PFSK-1 (cell line): ENCODE measurements around the gene C22orf39.

Source experiments
- FOXP2 ChIP-seq: optimal IDR thresholded peaks from 2 replicates; pipeline ENCODE3; 2011; ENCODE audit warnings: borderline replicate concordance, control low read depth, inconsistent platforms; ENCODE audit not compliant: insufficient read depth; ENCODE audit errors: extremely low read length, extremely low read depth
- POLR2AphosphoS5 ChIP-seq: IDR thresholded peaks from 2 replicates; pipeline ENCODE4 v1.6.1; 2012; ENCODE audit warnings: low read depth, mild to moderate bottlenecking, control low read depth, low read length, moderate library complexity
- SIN3A ChIP-seq: IDR thresholded peaks from 2 replicates; pipeline ENCODE4 v1.6.1; 2012; ENCODE audit warnings: mild to moderate bottlenecking, low read length, moderate library complexity, borderline replicate concordance; ENCODE audit not compliant: insufficient read depth
- TAF1 ChIP-seq: IDR thresholded peaks from 2 replicates; pipeline ENCODE4 v1.6.1; 2012; ENCODE audit warnings: low read length, control low read depth, borderline replicate concordance; ENCODE audit not compliant: insufficient read depth
- TF ChIP-seq, protein P1 (sequence below), 2 experiments: IDR thresholded peaks; 2 replicates each; pipeline versions ENCODE4 v1.6.1 to v1.8.0; 2011 to 2012; ENCODE audit warnings: low read depth in 2 of 2, low read length in 2 of 2, control low read depth in 1 of 2, inconsistent platforms in 1 of 2, mild to moderate bottlenecking in 1 of 2, moderate library complexity in 1 of 2; ENCODE audit not compliant: insufficient read depth in 1 of 2

Gene C22orf39

DNA sequence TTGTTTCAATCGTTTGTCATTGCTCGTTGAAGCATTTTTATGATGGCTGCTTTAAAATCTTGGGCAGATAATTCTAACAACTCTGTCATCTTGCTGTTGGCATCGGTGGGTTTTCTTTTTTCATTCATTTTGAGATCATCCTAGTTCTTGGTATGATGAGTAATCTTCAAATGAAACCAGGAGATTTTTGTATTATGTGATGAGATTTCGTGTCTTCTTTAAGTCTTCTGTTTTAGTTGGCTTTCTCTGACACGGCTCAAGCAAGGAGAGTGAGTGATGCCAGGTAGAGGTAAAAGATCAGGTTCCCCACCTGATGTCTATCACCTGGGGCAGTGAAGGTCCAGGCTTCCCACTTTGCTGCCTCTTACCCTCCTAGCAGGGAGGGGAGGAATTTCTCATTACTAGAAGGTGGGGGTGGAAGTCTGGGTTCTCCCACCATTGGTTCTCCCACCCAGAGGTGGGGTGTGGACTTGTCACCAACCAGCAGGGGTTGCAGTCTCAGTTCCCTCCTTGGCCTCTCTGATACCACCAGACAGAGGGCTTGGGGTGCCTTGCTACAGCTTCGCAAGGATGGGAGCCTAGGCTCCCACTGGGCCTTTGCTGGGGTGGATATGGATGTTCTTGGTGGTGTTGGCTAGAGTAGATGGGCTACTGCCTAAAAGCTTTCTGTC is 45.1 kb upstream of the C22orf39 start:
- TF ChIP-seq TAF1, result no peak
- TF ChIP-seq POLR2AphosphoS5, result no peak
- TF ChIP-seq, protein P1, sequence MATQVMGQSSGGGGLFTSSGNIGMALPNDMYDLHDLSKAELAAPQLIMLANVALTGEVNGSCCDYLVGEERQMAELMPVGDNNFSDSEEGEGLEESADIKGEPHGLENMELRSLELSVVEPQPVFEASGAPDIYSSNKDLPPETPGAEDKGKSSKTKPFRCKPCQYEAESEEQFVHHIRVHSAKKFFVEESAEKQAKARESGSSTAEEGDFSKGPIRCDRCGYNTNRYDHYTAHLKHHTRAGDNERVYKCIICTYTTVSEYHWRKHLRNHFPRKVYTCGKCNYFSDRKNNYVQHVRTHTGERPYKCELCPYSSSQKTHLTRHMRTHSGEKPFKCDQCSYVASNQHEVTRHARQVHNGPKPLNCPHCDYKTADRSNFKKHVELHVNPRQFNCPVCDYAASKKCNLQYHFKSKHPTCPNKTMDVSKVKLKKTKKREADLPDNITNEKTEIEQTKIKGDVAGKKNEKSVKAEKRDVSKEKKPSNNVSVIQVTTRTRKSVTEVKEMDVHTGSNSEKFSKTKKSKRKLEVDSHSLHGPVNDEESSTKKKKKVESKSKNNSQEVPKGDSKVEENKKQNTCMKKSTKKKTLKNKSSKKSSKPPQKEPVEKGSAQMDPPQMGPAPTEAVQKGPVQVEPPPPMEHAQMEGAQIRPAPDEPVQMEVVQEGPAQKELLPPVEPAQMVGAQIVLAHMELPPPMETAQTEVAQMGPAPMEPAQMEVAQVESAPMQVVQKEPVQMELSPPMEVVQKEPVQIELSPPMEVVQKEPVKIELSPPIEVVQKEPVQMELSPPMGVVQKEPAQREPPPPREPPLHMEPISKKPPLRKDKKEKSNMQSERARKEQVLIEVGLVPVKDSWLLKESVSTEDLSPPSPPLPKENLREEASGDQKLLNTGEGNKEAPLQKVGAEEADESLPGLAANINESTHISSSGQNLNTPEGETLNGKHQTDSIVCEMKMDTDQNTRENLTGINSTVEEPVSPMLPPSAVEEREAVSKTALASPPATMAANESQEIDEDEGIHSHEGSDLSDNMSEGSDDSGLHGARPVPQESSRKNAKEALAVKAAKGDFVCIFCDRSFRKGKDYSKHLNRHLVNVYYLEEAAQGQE (IDR thresholded peaks at IDR 0.05; ENCODE audit: insufficient read depth in 1 of 2, low read depth in 2 of 2, low read length in 2 of 2), result no peak
- no peak for TF ChIP-seq FOXP2
- TF ChIP-seq SIN3A, result no peak

DNA sequence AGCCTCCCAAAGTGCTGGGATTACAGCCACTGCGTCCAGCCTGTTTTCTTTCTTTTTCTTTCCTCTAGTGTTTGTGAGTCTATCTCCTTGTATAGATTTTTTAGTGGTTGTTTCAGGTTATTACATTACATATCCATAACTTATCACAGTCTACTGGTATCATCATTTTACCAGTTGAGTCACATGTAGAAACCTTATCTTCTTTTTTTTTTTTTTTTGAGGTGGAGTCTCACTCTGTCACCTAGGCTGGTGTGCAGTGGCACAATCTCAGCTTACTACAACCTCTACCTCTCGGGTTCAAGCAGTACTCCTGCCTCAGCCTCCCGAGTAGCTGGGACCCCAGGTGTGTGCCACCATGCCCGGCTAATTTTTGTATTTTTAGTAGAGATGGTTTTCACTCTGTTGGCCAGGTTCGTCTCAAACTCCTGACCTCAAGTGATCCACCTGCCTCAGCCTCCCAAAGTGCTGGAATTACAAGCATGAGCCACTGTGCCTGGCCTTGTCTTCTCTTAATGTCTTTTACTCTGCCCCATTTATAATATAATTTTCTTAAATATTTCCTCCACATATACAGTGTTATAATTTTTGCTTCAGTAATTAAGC is 43.2 kb upstream of the C22orf39 start:
- TF ChIP-seq, protein P1 (IDR thresholded peaks at IDR 0.05; ENCODE audit: insufficient read depth in 1 of 2, low read depth in 2 of 2, low read length in 2 of 2), result no peak
- TF ChIP-seq POLR2AphosphoS5 (no peak), TAF1 (no peak), SIN3A (no peak), FOXP2 (no peak)

DNA sequence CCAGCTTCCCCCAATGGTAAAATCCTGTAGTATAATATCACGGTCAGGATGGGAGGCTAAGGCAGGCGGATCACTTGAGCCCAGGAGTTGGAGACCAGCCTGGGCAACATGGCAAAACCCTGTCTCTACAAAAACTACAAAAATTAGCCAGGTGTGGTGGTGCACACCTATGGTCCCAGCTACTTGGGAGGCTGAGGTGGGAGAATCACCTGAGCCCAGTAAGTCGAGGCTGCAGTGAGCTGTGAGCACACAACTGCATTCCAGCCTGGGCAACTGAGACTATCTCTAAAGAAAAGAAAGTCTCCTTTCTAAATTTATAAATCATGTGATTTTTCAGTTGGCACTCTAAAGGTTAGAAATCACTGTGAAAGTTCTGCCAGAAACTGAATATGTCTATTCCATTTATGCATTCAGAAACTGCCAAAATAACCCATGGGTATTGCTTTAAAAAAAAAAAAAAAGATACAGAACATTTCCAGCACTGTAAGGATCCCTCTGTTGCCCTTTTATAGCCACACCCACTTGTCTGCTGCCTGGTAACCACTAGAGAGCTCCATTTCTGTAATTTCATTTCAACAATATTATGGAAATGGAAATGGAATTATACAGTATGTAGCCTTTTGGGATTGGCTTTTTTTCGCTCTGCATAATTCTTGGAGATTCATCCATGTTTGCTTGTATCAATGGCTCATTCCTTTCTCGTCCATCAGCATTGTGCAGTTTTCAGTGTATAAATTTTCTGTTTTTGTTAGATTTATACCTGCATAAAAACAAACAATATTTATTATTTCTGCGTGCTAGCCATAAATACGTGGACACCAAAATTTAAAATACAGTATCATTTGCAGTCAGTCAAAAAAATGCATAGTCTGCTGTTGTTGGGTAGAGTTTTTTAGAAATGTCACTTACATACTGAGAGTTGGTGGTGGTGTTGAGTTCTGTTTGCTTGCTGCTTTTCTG is 41.7 kb upstream of the C22orf39 start:
- TF ChIP-seq TAF1 (no peak), POLR2AphosphoS5 (no peak), FOXP2 (no peak), SIN3A (no peak)
- TF ChIP-seq, protein P1 (IDR thresholded peaks at IDR 0.05; ENCODE audit: insufficient read depth in 1 of 2, low read depth in 2 of 2, low read length in 2 of 2), result no peak

DNA sequence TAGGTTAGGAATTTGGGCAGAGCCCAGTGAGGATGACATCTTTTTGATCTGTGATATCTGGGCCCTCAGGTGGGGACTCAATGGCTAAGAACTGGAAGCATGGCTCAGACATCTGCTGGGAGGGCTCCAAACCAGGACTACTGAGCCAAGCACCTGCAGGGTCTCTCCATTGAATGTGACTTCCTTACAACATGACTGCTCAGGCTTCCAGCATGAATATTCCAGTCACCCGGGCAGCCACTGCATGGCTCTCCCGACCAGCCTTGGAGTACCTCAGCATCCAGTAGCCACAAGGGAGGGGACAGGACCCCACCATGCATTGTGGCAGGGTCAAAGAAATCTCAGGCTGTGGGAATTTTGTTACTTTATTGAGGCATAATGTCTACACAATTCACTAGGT is 40.8 kb upstream of the C22orf39 start:
- TF ChIP-seq FOXP2, result no peak
- TF ChIP-seq, protein P1 (IDR thresholded peaks at IDR 0.05; ENCODE audit: insufficient read depth in 1 of 2, low read depth in 2 of 2, low read length in 2 of 2), result no peak
- TF ChIP-seq POLR2AphosphoS5, result no peak
- TF ChIP-seq SIN3A, result no peak
